HT1080 (cell line): ENCODE results near the gene ADAP1. TPM values are rescaled to one million over a fixed set of nuclear protein-coding genes. Genes with fewer than 3 reads are reported as not detected.
"Not testable (repeated sequence)": the region's sequence is repeated elsewhere in the genome, so short reads cannot be mapped to it uniquely, and the experiment has no call there.

Source experiments
- DNase-seq: peaks from one replicate; pipeline ENCODE4 v3.0.0-alpha.2; 2015; ENCODE audit warnings: low read depth
- polyA plus RNA-seq, 2 experiments: library from polyadenylated mRNA; depleted of rRNA; stranded (reverse); fragments of >200 nt; gene quantifications; 2 replicates each; pipeline ENCODE4 v1.2.3, GENCODE V29; 2015
- total RNA-seq: library from RNA; depleted of rRNA; stranded (reverse); fragments of >200 nt; shearing (Covaris generic); gene quantifications from 2 replicates; pipeline ENCODE4 v1.2.3, GENCODE V29; 2014; rRNA removed

Gene ADAP1, protein sequence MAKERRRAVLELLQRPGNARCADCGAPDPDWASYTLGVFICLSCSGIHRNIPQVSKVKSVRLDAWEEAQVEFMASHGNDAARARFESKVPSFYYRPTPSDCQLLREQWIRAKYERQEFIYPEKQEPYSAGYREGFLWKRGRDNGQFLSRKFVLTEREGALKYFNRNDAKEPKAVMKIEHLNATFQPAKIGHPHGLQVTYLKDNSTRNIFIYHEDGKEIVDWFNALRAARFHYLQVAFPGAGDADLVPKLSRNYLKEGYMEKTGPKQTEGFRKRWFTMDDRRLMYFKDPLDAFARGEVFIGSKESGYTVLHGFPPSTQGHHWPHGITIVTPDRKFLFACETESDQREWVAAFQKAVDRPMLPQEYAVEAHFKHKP
- 1.6 and 2.3 TPM in 2 replicates for total RNA-seq
- 3.2 and 3.8 TPM in 2 replicates for polyA plus RNA-seq (2015; cell fraction: cytosol; rRNA removed)
- 3.5 TPM in 2 replicates for polyA plus RNA-seq (2015; cell fraction: nucleus; rRNA removed)

DNA sequence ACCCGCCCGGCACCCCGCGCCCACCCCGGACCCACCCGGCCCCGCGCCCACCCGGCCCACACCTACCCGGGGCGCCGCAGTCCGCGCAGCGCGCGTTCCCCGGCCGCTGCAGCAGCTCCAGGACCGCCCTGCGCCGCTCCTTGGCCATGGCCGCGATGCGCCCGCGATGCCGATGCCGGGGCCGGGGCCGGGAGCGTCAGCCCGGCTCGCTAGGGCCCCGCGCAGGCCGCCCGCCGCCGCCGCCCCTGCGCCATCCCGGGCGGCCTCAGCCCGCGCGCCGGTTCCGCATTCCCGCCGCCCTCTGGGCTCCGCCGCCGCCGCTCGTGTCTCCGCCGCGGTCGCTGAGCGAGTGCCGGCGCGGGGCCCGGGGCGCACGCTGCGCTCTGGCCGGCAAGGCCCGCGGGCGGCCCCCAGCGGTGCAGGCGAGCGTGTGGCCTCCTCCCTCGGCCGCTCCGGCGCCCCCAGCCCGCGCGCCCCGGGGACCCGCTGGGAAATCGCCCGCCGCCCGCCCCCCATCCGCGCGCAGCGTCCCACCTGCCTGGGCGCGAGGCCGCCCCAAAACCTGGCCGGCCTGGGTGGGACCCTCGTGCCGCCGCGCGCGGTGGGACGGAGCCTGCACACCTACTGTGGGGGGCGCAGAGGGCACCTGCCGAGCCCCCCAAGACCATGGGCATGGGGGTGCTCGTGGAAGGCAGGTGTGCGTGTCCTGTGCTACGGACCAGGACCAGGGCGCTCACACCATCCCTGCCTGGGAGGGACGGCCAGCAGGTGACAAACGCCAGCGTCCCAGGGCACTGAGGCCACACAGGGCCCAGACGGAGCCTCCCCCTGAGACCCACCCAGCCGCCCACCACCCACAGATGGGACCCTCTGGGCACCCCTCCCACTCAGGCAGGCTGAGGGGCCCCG lies at the start of gene ADAP1:
Gene ADAP1 (minus strand): TSS at position 351 of the 909 bp plus-strand sequence. CDS start 203 bp downstream, at position 148.
- no peak for DNase-seq

DNA sequence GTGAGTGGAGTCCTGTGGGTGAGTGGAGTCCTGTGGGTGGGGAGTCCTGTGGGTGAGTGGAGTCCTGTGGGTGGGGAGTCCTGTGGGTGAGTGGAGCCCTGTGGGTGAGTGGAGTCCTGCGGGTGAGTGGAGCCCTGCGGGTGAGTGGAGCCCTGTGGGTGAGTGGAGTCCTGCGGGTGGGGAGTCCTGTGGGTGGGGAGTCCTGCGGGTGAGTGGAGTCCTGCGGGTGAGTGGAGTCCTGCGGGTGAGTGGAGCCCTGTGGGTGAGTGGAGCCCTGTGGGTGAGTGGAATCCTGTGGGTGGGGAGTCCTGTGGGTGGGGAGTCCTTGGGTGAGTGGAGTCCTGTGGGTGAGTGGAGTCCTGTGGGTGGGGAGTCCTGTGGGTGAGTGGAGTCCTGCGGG lies 48.0 kb upstream of the ADAP1 start:
- not testable (repeated sequence) for DNase-seq

DNA sequence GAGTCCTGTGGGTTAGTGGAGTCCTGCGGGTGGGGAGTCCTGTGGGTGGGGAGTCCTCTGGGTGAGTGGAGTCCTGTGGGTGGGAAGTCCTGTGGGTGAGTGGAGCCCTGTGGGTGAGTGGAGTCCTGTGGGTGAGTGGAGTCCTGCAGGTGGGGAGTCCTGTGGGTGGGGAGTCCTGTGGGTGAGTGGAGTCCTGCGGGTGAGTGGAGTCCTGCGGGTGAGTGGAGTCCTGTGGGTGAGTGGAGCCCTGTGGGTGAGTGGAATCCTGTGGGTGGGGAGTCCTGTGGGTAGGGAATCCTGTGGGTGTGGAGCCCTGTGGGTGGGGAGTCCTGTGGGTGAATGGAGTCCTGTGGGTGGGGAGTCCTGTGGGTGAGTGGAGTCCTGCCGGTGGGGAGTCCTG lies 47.5 kb upstream of the ADAP1 start:
- not testable (repeated sequence) for DNase-seq

DNA sequence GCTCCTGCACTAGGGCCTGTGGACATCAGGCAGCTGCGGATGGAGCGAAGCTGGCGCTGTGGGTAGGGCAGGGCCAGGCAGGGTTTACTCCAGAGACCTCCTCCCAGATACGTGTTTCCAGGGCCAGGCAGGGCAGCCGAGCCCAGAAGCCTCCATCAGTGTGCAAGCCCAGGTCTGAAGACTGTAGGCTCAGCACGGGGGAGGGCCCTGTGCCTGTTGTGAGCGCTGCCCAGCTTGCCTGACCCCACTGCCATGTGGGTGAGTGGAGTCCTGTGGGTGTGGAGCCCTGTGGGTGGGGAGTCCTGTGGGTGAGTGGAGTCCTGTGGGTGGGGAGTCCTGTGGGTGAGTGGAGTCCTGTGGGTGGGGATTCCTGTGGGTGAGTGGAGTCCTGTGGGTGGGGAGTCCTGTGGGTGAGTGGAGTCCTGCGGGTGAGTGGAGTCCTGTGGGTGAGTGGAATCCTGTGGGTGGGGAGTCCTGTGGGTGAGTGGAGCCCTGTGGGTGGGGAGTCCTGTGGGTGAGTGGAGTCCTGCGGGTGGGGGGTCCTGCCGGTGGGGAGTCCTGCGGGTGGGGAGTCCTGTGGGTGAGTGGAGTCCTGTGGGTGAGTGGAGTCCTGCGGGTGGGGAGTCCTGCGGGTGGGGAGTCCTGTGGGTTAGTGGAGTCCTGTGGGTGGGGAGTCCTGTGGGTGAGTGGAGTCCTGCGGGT lies 46.7 kb upstream of the ADAP1 start:
- not testable (repeated sequence) for DNase-seq

DNA sequence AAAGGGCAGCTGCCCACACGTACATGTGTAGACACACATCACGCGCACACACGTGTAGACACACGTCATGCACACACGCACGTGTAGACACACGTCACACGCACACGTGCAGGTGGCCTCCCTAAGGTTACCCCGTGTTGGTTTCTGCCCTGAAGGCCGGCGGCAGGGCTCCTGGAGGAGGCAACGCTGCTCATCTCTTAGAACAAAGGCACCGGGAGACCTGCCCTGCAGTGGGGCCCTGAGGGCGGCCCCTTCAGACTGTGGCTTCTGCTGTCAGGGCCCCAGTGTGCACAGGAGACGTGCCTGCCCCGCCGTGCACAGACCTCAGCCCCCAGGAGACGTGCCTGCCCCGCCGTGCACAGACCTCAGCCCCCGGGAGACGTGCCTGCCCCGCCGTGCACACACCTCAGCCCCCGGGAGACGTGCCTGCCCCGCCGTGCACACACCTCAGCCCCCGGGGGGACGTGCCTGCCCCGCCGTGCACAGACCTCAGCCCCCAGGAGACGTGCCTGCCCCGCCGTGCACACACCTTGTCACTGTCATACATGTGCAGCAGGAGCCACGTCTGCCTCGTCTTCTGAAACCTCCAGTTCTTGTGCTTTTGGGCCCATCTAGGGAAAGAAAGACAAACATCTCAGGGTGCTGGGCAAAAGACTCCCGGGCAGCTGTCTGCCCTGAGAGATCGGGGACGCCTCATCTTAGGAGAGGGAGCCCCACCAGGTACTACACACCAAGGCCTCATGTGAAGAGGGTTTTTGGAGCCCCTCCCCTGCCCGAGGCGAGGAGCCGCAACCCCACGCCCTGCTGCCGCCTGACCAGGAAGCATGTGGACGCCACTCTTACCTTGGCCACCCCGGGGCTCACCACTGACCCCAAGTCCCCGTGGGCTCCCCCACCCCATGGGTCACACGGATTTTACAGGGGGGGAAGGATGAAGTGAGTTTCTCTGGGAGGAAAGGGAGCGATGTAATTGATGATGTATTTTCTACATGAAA lies 45.8 kb upstream of the ADAP1 start:
- DNase-seq, result no peak

DNA sequence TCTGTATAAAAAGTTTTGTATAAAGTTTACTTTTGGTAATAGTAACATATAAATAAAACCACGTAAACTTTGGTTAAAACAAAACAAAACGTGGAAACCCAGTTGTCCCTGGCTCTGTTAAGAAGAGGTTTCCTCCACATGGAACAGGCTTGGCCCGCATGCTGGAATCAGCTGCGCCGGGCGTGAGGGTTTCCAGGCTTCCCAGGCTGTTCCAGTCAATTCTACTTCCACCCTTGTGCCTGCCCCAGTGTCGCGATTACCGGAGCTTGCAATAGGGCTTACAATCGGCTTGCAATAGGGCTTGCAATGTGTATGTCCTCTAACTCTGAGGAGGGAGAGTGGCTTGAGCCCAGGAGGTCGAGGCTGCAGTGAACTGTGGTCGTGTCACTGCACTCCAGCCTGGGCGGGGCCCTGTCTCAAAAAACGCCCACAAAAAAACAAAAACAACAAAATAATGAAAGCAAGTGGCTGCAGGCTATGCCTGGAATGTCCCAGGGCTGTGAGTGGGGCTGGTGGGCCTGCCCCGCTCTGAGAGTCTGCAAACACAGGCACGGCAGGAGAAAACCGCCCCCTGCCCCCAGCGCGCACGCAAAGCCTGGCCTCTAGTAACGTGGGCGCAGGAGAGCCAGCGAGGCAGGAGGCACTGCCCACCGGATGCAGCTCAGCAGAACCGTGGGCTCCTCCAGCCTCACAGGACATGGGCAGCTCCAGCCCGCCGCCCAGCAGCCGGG lies 44.8 kb upstream of the ADAP1 start:
- no peak for DNase-seq

DNA sequence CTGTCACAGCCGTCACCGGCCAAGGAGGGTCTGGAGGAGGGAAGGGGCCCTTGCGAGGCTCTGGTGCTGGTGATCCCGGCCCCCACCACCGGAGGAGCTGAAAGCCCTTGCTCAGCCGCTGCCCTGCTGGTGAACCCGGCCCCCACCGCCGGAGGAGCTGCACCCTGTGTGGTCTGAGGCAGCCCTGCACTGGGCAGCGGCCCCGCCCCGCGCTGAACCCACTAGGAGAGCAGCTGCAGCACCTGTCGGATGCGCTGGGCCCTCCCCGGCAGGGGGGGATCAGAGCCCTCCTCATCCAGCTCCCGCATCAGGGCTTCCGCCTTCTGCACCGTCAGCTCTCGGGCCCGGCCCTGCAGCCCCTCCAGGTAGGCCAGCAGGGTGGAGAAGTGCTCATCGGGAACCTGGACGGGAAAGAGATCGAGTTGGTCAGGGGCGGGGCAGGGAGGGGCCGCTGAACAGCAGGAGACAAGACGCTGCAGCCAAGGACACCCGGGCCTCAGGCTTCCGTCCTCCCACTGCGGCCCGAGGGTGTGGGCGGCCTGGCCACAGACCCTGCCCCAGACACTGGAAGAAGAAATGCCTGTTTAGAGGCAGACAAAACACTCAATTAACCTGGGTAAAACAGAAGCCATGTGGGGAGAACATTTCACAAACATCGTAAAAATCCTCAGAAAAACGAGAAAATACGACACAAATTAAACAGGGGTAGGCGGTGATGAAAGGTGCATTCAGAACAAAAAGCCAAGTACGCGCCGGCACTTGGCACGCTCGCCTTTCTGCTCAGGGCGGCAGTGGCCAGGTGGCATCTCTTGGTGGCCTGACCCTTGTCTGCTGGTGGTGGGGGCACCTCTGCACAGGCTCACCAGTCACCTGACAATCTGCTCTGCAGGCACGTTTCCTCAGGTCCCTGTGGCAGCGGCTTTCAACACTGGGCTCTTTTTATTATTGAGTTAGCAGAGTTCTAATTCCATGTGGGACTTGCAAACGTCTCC lies 43.2 kb upstream of the ADAP1 start:
- no peak for DNase-seq

DNA sequence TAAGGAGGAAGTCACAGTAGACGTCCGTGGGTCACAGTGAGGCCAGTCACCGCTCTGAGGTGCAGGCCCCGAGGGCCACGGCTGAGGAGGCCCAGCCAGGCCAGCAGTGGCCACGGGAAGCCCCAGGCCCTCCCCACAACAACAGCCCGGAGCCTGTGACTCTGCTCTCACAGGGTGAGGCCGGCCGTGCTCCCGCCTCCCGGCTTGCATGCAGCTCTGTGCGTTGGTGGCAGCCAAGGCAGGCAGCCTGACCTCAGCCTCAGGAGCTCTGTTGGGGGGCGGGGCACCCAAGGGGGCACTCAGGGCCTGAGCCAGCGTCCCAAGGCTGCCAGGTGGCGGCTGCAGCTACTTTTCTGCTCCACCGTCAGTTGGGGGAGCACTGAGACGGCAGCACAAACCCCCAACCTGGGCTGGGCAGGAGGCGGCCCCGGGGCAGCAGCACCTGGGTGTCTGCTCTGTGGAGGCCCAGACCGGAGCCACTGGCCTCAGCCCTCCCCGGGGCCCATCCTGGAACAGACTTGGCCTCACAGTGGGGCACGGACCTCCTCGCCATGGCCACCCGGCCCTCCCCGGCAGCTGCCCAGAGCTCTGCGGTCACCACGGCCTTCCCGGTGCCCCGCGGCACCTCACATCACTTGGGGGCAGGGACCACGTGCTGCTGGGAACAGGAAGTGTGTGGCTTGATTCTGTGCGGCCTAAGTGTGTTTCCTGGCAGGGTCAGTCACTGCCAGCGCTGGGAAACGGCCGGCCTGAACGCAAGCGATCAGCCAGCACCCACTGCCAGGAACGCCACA lies 41.8 kb upstream of the ADAP1 start:
- no peak for DNase-seq

DNA sequence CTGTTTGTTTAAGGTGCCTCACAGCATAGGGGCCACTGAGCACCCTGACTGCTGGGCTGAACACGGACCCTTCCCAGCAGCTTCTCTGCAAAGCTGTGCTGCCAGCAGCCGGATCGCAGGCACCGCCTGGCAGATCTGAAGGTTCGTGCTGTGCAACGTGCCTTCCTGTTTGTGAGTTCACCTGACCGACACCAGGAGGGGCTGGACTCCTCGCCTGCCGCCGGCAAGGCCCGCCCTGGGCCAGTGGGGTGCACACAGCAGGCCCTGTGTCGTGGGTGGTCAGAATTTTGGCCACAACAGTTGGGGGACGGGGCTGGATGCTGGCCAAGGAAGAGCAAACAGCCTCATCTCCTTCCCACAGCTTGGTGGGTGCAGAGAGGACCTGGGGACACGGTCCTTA lies 41.1 kb upstream of the ADAP1 start:
- no peak for DNase-seq

DNA sequence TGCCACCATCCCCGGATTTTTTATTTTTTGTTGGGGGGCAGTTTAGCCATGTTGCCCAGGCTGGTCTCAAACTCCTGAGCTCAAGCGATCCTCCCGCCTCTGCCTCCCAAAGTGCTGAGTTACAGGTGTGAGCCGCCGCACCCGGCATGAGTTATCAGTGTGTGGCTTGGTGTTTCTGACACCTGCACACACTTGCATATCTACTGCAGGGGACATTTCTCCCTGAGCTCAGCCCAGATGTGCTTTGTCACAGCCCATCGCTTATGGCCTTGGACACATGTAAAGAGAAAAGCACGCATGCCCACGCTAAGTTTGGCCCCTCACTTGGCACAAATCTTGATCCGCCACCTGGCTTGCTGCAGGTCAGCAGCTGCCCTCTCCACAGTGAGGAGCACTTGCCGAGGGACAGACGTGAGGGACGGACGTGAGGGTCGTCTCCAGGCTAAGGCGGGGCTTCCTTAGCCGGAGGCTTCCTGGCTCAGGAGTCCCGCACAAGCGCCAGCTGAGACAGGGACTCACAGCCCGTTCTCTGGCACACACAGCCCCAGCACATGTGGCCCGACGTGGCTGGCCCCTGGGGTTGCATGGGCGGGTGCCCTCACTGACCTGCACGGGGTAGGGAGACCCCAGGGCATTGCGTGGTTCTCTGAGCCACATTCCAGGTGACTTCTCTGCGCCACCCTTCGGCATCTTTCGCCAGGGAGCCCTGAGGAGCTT lies 40.3 kb upstream of the ADAP1 start:
- DNase-seq, result no peak

DNA sequence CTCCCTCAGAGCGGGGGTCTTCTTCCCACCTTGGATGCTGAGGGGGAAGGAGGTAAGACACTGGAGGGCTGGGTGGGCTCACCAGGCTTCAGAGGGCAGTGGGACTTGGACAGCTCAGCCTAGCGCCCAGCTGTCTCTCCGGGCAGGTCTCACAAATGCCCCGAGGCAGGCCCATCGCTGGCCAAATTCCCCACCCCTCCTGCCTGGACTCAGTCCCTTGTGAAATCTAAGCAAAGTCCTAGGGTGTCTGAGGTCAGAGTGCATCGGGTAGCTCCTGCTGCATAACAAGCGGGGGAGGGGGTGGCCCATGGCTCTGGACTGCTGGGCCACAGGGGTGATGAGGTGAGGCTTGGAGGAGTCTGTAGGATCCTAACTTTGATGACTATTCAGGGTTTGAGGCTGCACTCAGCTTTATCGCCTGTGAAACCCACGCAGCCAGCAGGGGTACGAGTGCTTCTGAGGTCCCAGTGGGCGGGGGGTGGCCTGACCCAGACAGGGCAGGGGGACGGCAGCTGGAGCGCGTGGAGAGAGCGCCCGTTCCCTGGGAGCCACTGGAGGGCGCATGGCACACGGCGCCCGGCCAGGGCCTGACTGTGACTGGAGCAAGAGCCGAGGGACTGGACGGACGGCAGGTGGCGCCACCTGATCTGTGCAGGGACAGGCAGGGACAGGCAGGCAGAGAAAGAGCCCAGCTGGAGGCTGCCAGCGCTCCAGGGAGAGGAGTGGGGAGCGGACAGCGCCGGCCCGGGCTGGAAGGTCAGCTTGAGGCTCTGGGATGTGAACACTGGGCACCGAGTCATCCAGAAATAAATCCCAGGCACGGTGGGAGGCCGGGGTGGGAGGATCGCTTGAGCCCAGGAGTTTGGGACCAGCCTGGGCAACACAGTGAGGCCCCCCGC lies 38.5 kb upstream of the ADAP1 start:
- DNase-seq, result peak; percentile 91

DNA sequence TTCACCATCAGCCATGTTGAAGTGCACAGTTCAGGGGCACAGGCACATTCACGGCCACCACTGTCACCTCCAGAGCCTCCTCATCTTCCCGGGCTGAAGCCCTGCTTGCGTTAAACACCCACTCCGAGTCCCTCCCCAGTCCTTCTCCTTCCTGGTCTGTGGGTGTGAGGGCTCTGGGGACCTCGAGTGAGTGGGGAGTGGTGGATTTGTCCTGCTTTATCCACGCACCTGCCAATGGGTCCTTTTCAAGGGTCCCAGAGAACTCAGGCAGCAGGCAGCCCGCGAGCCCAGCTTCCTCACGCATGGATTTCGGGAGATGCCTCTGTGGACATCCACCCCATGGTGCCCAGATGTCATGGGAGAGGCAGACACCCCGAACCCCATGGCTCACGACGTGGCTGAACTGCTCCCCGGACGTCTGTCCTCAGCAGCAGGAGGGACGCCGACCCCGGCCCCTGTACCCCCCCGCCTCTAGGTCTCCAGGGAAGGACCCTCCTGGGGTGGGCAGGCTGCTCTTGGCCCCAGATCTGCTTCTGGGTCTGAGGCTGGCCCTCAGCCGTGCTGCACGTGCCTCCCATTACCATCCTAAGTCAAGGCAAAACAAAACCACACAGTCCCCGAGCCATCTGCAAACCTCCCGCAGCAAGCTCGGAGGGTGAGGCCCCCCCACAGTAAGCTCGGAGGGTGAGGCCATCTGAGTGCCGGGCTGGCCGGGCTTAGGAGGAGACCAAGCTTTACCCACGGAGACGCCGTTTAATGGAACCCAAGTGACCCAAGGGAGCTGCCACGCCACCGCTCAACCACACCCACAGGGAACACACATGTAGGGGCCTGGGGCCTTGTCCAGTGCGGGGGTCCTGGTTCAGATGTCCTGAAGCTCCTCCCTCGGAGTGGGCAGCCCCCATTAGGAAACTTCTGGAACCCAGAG lies 37.5 kb upstream of the ADAP1 start:
- DNase-seq, result no peak

DNA sequence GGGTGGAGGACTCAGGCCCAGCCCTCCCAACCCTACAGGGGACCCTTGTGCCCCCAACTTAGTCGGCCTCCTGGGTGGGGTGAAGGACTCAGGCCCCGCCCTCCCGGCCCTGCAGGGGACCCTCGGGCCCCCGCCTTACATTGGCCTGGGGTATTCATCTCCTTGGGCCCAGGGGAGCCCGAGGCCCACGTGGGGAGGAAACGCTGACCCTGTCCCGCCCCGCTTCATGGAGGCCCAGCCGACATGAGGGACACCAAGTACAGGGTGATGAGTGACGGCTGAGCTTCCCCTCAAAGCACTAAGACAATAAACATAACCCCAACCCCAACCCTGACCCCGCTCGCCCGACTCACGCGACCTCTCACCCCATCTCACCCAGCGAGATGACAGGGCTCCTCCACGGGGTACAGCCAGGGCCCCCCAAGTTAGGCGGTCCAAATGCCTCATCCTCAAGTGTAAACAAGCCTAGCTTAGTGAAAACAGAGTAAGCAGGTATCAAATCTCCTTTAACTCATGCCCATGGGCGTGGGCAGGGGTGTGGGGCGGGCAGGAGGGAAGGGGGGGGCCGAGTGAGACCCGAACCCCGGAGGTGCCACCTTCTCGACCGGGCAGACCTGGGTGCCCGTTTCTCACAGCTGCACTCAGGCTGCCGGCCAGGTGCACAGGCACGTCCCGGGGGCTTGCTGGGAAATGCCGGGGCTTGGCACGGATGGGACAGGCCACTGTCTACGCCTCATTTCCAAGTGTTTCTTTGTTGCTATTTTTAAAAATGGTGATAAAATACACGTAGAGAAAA lies 36.7 kb upstream of the ADAP1 start:
- DNase-seq, result no peak
